Ishikawa (cell line): ENCODE measurements around the gene COL26A1.

Source experiments
- MAX ChIP-seq: IDR thresholded peaks from 2 replicates; pipeline ENCODE4 v1.6.1; 2012
- NFIC ChIP-seq: IDR thresholded peaks from 2 replicates; pipeline ENCODE4 v1.6.1; 2012
- RAD21 ChIP-seq: IDR thresholded peaks from 2 replicates; pipeline ENCODE4 v1.6.1; 2012; ENCODE audit warnings: low read depth
- TAF1 ChIP-seq: IDR thresholded peaks from 2 replicates; pipeline ENCODE4 v1.6.1; 2012; ENCODE audit warnings: low read depth, mild to moderate bottlenecking
- TF ChIP-seq, protein P1 (sequence below): IDR thresholded peaks from 2 replicates; pipeline ENCODE4 v1.6.1; 2012; ENCODE audit warnings: low read depth, mild to moderate bottlenecking

- TF ChIP-seq RAD21 (no peak), TAF1 (no peak), MAX (no peak), NFIC (no peak)
- TF ChIP-seq, protein P1, sequence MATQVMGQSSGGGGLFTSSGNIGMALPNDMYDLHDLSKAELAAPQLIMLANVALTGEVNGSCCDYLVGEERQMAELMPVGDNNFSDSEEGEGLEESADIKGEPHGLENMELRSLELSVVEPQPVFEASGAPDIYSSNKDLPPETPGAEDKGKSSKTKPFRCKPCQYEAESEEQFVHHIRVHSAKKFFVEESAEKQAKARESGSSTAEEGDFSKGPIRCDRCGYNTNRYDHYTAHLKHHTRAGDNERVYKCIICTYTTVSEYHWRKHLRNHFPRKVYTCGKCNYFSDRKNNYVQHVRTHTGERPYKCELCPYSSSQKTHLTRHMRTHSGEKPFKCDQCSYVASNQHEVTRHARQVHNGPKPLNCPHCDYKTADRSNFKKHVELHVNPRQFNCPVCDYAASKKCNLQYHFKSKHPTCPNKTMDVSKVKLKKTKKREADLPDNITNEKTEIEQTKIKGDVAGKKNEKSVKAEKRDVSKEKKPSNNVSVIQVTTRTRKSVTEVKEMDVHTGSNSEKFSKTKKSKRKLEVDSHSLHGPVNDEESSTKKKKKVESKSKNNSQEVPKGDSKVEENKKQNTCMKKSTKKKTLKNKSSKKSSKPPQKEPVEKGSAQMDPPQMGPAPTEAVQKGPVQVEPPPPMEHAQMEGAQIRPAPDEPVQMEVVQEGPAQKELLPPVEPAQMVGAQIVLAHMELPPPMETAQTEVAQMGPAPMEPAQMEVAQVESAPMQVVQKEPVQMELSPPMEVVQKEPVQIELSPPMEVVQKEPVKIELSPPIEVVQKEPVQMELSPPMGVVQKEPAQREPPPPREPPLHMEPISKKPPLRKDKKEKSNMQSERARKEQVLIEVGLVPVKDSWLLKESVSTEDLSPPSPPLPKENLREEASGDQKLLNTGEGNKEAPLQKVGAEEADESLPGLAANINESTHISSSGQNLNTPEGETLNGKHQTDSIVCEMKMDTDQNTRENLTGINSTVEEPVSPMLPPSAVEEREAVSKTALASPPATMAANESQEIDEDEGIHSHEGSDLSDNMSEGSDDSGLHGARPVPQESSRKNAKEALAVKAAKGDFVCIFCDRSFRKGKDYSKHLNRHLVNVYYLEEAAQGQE = no peak
Observed at GRCh38 chr7:101506531-101506930, 143.9 kb downstream of the COL26A1 start.
